ENCODE measurements around the gene EDA. TPM values are rescaled to one million over a fixed set of nuclear protein-coding genes. Genes with fewer than 3 reads are reported as not detected.

Gene EDA
- total RNA-seq, 2 experiments from 2014 or later, result 0.49 to 0.92 TPM

DNA sequence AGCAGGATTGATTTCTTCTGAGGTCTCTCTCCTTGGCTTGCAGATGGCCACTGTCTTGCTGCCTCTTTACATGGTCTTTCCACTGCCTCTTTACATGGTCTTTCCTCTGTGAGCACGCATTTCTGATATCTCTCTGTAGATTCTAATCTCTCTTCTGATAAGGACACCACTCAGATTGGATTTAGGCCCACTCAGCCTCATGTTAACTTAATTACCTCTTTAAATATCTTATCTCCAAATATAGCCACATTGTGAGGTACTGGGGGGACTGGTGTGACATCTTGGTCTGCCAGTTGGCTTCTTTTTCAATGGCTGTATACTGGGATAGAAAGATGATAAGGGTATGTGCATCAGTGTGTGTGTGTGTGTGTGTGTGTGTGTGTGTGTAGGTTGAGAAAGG is 280.1 kb downstream of the EDA start:
- intact Hi-C loops (cut with micrococcal nuclease), result no loop called here
- no peak for ATAC-seq
- no peaks in the 10 kb centered on the region for H3K9me3 Mint-ChIP-seq
- DNase-seq, result no peak
- H3K4me1 Mint-ChIP-seq (ENCODE audit: low read depth), result no peaks in the 10 kb centered on the region
- H3K4me3 Mint-ChIP-seq, result no peak overlapping the region
- CTCF ChIA-PET, result no interaction called here
- TF ChIP-seq, protein P1, sequence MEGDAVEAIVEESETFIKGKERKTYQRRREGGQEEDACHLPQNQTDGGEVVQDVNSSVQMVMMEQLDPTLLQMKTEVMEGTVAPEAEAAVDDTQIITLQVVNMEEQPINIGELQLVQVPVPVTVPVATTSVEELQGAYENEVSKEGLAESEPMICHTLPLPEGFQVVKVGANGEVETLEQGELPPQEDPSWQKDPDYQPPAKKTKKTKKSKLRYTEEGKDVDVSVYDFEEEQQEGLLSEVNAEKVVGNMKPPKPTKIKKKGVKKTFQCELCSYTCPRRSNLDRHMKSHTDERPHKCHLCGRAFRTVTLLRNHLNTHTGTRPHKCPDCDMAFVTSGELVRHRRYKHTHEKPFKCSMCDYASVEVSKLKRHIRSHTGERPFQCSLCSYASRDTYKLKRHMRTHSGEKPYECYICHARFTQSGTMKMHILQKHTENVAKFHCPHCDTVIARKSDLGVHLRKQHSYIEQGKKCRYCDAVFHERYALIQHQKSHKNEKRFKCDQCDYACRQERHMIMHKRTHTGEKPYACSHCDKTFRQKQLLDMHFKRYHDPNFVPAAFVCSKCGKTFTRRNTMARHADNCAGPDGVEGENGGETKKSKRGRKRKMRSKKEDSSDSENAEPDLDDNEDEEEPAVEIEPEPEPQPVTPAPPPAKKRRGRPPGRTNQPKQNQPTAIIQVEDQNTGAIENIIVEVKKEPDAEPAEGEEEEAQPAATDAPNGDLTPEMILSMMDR (IDR thresholded peaks at IDR 0.05), result no peak
- H3K27ac Mint-ChIP-seq, result no peak overlapping the region
- no peaks in the 10 kb centered on the region for H3K27me3 Mint-ChIP-seq
- no peaks in the 10 kb centered on the region for H3K36me3 Mint-ChIP-seq (ENCODE audit: low read depth)
- POLR2A ChIA-PET, result no interaction called here

DNA sequence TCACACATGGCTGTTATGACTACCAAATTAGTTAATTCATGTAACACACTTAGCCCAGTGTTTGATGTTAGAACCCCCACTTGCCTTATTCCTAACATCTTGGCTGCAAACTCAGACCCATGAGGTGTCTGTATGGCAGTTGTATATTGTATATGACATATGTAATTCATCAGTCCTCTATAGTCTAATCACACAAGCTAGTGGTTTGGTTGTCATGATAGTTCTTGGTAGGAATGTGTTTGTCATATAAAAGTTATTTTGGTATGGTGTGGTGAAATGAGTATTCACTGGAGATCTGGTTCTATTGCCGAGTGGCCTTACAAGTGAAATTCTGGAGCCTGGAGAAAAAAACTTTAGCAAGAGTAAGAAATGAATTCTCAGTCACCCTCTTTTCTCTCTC is 284.6 kb downstream of the EDA start:
- no peaks in the 10 kb centered on the region for H3K4me1 Mint-ChIP-seq (ENCODE audit: low read depth)
- intact Hi-C loops (cut with micrococcal nuclease), result no loop called here
- H3K27ac Mint-ChIP-seq, result no peak overlapping the region
- ATAC-seq (no peak), DNase-seq (no peak)
- ChIA-PET POLR2A (no interaction called here), CTCF (no interaction called here)
- no peak overlapping the region for H3K4me3 Mint-ChIP-seq
- no peaks in the 10 kb centered on the region for H3K9me3 Mint-ChIP-seq
- H3K27me3 Mint-ChIP-seq, result no peaks in the 10 kb centered on the region
- TF ChIP-seq, protein P1 (IDR thresholded peaks at IDR 0.05), result no peak
- no peaks in the 10 kb centered on the region for H3K36me3 Mint-ChIP-seq (ENCODE audit: low read depth)

DNA sequence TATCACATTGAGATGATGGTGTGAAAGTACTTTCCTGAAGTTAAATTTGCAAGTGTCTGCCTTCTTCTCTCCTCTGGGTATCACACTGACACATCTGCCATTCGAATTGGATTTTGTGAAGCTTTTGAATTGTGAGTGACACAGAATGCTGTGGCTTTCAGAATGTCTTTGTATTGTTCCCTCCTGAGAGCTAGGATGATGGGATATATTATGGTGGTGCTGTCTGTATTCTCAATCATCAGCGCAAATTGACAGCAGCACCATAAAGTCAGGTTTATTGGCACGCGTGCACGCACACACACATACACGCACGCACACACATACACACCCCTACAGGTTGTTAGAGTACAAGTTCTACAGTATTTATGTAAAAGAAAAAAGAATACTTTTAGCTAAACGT is 290.5 kb downstream of the EDA start:
- Mint-ChIP-seq H3K27me3 (no peaks in the 10 kb centered on the region), H3K36me3 (ENCODE audit: low read depth) (no peaks in the 10 kb centered on the region), H3K4me3 (no peak overlapping the region), H3K4me1 (ENCODE audit: low read depth) (no peaks in the 10 kb centered on the region), H3K9me3 (no peaks in the 10 kb centered on the region), H3K27ac (no peak overlapping the region)
- DNase-seq (no peak), ATAC-seq (no peak)
- ChIA-PET CTCF (no interaction called here), POLR2A (no interaction called here)
- intact Hi-C loops (cut with micrococcal nuclease), result no loop called here
- TF ChIP-seq, protein P1 (IDR thresholded peaks at IDR 0.05), result no peak

DNA sequence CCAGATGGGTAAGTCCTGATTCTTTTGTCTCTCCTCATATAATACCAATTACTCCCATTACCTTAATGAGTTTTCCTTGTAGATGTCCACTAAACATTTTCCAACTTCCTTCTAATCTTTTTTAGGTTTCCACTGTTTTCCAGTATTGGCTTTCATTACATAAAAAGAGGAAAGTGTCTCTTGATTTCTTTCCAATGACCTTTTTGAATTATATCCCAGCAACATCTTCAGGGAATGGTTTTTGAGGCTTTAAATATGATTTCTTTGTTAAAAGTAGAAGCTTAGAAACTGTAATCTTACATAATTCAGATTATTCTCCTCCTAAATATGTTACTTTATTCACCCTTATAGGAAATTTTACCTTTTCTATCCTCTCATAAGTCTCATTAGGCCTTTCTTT is 298.9 kb downstream of the EDA start:
- no peaks in the 10 kb centered on the region for H3K4me1 Mint-ChIP-seq (ENCODE audit: low read depth)
- ChIA-PET CTCF (no interaction called here), POLR2A (interaction anchor here (0.7 kb wide), 1 partner anchor 51 kb away, joined by 3 read pairs; no protein-coding TSS in a partner anchor)
- TF ChIP-seq, protein P1 (IDR thresholded peaks at IDR 0.05), result no peak
- no peaks in the 10 kb centered on the region for H3K27me3 Mint-ChIP-seq
- no peaks in the 10 kb centered on the region for H3K9me3 Mint-ChIP-seq
- no peak for DNase-seq
- H3K27ac Mint-ChIP-seq, result no peak overlapping the region
- ATAC-seq, result no peak
- H3K4me3 Mint-ChIP-seq, result no peak overlapping the region
- no peaks in the 10 kb centered on the region for H3K36me3 Mint-ChIP-seq (ENCODE audit: low read depth)
- intact Hi-C loops (cut with micrococcal nuclease), result no loop called here

DNA sequence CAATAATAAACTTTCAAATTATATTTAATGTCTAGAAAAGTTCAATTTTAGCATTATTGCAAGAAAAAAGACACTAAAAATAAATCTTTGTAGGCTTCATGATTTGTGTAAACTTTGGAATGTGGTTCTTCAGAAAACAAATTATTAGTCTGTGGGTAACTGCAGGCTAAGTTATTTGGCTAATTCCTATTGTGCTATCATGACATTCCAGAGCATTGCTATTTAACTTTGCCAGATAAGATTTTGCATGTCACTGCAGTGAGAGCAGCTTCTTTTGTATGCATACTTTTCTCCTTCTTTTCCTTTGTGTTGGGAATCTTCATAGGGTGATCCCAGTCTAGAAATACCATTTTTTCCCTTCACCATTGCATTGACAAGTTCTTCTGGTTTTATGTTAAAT is 303.8 kb downstream of the EDA start:
- ChIA-PET POLR2A (no interaction called here), CTCF (no interaction called here)
- Mint-ChIP-seq H3K27ac (no peak overlapping the region), H3K4me1 (ENCODE audit: low read depth) (no peaks in the 10 kb centered on the region), H3K36me3 (ENCODE audit: low read depth) (no peaks in the 10 kb centered on the region), H3K4me3 (no peak overlapping the region), H3K27me3 (no peaks in the 10 kb centered on the region), H3K9me3 (no peaks in the 10 kb centered on the region)
- no peak for ATAC-seq
- intact Hi-C loops (cut with micrococcal nuclease), result no loop called here
- TF ChIP-seq, protein P1 (IDR thresholded peaks at IDR 0.05), result no peak
- no peak for DNase-seq

Data from activated CD8-positive, alpha-beta T cell treated with anti-CD3 and anti-CD28 coated beads for 36 hours (primary cell).